RWPE2 (cell line): ENCODE data around the gene RFC5.

Experiments
- ATAC-seq: fragments of 200-7000 bp; cut with Tn5 transposase; 3 replicates; pipeline ENCODE4 v1.9.1; 2021; ENCODE audit warnings: low read depth
- DNase-seq: peaks from one replicate; pipeline ENCODE4 v3.0.0-alpha.2; 2020; ENCODE audit warnings: low spot score
- H3K27ac ChIP-seq: fragments of 450-650 bp; 2 replicates; pipeline ENCODE4 v1.5.1; 2017; ENCODE audit warnings: mild to moderate bottlenecking; ENCODE audit not compliant: poor library complexity, severe bottlenecking
- H3K27me3 ChIP-seq: fragments of 250-450 bp; sonication (Bioruptor Pico); 2 replicates; pipeline ENCODE4 v1.5.1; 2021; ENCODE audit warnings: mild to moderate bottlenecking, moderate library complexity; ENCODE audit not compliant: insufficient read depth, poor library complexity, severe bottlenecking
- H3K36me3 ChIP-seq: fragments of 250-450 bp; sonication (Bioruptor Pico); 2 replicates; pipeline ENCODE4 v1.5.1; 2020; ENCODE audit warnings: low read depth, mild to moderate bottlenecking, moderate library complexity
- H3K4me1 ChIP-seq: fragments of 250-450 bp; sonication (Bioruptor Pico); 2 replicates; pipeline ENCODE4 v1.5.1; 2021; ENCODE audit warnings: mild to moderate bottlenecking, moderate library complexity; ENCODE audit not compliant: insufficient read depth, poor library complexity, severe bottlenecking
- H3K4me3 ChIP-seq: fragments of 250-450 bp; sonication (Bioruptor Pico); 2 replicates; pipeline ENCODE4 v1.5.1; 2021; ENCODE audit warnings: mild to moderate bottlenecking, moderate library complexity; ENCODE audit not compliant: severe bottlenecking
- H3K9me3 ChIP-seq: fragments of 250-450 bp; sonication (Bioruptor Pico); 2 replicates; pipeline ENCODE4 v1.5.1; 2021; ENCODE audit warnings: mild to moderate bottlenecking, moderate library complexity; ENCODE audit not compliant: severe bottlenecking
- CTCF ChIP-seq: fragments of 450-650 bp; IDR thresholded peaks from one replicate; pipeline ENCODE4 v1.5.1; 2017; ENCODE audit warnings: mild to moderate bottlenecking, moderate library complexity; ENCODE audit not compliant: poor library complexity, severe bottlenecking

The RFC5 gene

DNA sequence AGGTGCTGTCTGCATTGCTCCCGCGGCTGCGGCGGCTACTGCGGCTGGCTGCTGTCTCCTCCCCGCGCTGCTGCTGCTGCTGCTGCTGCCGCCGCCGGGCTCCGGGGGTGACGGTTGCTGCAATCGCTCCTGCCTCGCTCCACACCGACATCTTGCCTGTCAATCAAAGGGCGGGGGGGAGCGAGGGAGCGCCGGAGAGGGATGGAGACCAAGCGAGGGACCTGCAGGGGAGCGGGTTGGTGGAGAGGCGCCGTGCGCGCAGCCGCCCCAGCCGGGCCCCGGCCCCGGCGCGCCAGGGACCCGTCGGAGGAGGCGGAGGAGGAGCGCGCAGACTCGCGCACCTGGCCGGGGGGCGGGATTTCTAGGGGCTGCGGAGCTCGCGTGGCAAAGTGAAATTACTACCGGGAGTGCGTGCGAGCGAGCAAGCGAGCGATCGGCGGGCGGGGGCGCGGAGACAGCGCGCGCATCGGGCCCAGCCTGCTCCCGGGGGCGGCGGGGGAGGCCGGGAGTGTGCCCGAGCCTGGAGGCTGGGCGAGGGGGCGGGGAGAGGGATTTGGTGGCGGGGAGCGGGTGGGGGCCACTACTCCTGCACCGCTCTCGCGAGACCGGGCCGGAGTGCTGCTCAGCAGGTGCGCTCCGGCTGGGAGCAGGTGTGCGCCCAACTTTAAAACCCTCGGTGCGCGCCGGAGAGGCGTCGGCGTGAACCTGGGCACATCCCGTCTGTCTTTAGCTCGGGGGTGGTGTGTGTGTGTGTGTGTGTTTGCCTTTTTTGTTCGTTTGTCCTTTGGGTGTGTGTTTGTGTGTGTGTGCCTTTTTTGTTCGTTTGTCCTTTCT, 47.5 kb upstream of the RFC5 start, which contains the start of gene KSR2:
Gene KSR2, minus strand, starts transcription at position 165 of the 834 bp plus-strand sequence. CDS start 735 bp downstream, outside the sequence.
- Histone ChIP-seq H3K4me1 (peaks cover 5% of the 10 kb centered on the region), H3K9me3 (no peaks in the 10 kb centered on the region), H3K36me3 (no peaks in the 10 kb centered on the region), H3K4me3 (peak within 1 kb of the TSS; percentile 81), H3K27ac (no peak within 1 kb of the TSS), H3K27me3 (no peaks in the 10 kb centered on the region)
- no peak for TF ChIP-seq CTCF
- ATAC-seq = peak; percentile 89
- DNase-seq = peak; percentile 80

DNA sequence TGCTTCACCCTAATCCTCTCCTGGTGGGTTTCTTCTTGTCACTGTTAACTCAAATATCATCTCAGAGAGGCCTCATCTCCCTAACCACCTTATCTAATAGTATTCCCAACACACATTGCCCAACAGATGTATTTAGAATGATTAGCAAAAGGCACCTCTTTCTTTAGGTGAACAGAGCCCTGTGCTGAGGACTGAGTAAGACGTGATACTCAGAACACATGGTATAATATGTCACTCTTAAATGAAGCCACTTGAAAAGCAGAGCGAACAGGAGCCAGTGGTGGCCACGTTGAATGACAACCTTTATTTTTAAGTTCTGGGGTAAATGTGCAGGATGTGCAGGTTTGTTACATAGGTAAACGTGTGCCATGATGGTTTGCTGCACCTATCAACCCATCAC, 46.2 kb upstream of the RFC5 start:
- peaks cover 5% of the 10 kb centered on the region for H3K4me1 ChIP-seq
- no peaks in the 10 kb centered on the region for H3K27me3 ChIP-seq
- no peak overlapping the region for H3K27ac ChIP-seq
- DNase-seq = no peak
- no peak overlapping the region for H3K4me3 ChIP-seq
- H3K36me3 ChIP-seq = no peaks in the 10 kb centered on the region
- no peaks in the 10 kb centered on the region for H3K9me3 ChIP-seq
- no peak for ATAC-seq
- no peak for TF ChIP-seq CTCF

DNA sequence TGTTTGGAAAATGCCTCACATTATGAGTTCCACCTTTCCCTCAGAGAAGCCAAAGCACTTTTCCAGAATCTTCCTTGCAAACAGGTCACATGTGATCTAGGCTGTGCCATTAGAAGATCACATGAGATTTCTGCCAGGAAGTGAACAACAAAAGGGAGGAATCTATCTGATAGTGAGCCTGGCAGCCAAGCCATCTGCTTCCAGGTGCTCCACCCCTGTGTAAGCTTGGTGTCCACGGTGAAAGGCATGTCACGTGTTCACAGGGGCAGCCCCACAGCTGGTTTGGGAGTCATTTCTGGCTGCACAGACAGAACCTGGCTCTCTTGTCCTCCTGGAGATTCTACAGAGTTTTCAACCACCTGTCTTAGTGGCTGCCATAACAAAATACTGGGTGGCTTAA, 44.2 kb upstream of the RFC5 start:
- H3K27me3 ChIP-seq = no peaks in the 10 kb centered on the region
- ATAC-seq = no peak
- H3K9me3 ChIP-seq = no peaks in the 10 kb centered on the region
- no peak for TF ChIP-seq CTCF
- no peak overlapping the region for H3K27ac ChIP-seq
- H3K36me3 ChIP-seq = no peaks in the 10 kb centered on the region
- DNase-seq = no peak
- H3K4me1 ChIP-seq = peaks cover 5% of the 10 kb centered on the region
- H3K4me3 ChIP-seq = no peak overlapping the region

- no peaks in the 10 kb centered on the region for H3K27me3 ChIP-seq
- DNase-seq = no peak
- H3K36me3 ChIP-seq = no peaks in the 10 kb centered on the region
- no peak for TF ChIP-seq CTCF
- H3K27ac ChIP-seq = no peak overlapping the region
- ATAC-seq = no peak
- H3K4me3 ChIP-seq = no peak overlapping the region
- no peaks in the 10 kb centered on the region for H3K4me1 ChIP-seq
- H3K9me3 ChIP-seq = no peaks in the 10 kb centered on the region
Measured at GRCh38 chr12:117975006-117975405, 41.5 kb upstream of the RFC5 start.

GRCh38 chr12:117977373-117977772, 39.1 kb upstream of the RFC5 start:
- Histone ChIP-seq H3K4me3 (no peak overlapping the region), H3K27ac (no peak overlapping the region), H3K36me3 (no peaks in the 10 kb centered on the region), H3K27me3 (no peaks in the 10 kb centered on the region), H3K9me3 (no peaks in the 10 kb centered on the region), H3K4me1 (no peaks in the 10 kb centered on the region)
- no peak for ATAC-seq
- DNase-seq = no peak
- TF ChIP-seq CTCF = no peak
